ENCODE measurements around the gene DNAH17. TPM values are rescaled to one million over a fixed set of nuclear protein-coding genes. Genes with fewer than 3 reads are reported as not detected.

Gene DNAH17
- total RNA-seq, 1 donor from 2014 or later: not detected

- no peak for TF ChIP-seq CTCF (IDR thresholded peaks at IDR 0.05)
- Histone ChIP-seq H3K4me3 (no peak overlapping the region), H3K36me3 (no peaks in the 10 kb centered on the region), H3K9me3 (no peaks in the 10 kb centered on the region), H3K27ac (no peak overlapping the region), H3K27me3 (no peaks in the 10 kb centered on the region), H3K4me1 (no peaks in the 10 kb centered on the region)
- no peak for DNase-seq (ENCODE audit: low spot score in 2 of 2)
- intact Hi-C loops (cut with DNase I): no loop called here
Observed at GRCh38 chr17:78539781-78540180, 37.4 kb downstream of the DNAH17 start.

DNA sequence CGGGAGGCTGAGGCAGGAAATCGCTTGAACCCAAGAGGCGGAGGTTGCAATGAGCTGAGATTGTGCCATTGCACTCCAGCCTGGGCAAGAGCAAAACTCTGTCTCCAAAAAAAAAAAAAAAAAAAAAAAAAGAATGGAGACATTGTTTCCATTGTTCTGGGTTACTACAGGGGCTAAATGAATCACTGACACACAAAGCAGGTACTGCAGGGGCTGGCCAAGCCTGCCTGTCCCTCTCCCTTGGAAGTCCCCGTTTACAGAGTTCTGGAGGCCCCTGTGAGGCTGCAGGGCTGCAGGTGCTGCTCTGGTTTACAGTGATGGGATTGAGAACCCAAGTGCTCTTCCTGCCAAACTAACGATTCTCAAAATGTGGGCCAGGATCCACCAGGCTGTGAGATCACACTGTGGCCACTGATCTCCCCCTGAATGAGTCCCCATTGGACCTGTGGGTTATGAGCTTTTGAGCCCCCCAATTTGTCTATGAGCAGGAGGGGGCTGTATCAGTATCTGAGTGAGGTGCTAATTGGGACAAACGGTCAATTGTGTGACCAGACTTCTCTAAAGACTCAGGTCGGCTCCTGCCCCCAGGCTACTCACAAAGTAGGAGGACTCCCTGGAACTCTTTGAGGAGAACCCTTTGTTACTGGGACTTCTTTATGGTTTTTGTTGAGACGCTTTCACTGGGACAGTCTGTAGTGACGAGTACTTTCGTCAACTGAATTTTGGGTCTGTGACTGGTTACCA, 39.0 kb downstream of the DNAH17 start:
- Histone ChIP-seq H3K9me3 (no peaks in the 10 kb centered on the region), H3K4me3 (no peak overlapping the region), H3K4me1 (no peaks in the 10 kb centered on the region), H3K27me3 (no peaks in the 10 kb centered on the region), H3K27ac (no peak overlapping the region), H3K36me3 (no peaks in the 10 kb centered on the region)
- no peak for DNase-seq (ENCODE audit: low spot score in 2 of 2)
- intact Hi-C loops (cut with DNase I): no loop called here
- no peak for TF ChIP-seq CTCF (IDR thresholded peaks at IDR 0.05)

DNA sequence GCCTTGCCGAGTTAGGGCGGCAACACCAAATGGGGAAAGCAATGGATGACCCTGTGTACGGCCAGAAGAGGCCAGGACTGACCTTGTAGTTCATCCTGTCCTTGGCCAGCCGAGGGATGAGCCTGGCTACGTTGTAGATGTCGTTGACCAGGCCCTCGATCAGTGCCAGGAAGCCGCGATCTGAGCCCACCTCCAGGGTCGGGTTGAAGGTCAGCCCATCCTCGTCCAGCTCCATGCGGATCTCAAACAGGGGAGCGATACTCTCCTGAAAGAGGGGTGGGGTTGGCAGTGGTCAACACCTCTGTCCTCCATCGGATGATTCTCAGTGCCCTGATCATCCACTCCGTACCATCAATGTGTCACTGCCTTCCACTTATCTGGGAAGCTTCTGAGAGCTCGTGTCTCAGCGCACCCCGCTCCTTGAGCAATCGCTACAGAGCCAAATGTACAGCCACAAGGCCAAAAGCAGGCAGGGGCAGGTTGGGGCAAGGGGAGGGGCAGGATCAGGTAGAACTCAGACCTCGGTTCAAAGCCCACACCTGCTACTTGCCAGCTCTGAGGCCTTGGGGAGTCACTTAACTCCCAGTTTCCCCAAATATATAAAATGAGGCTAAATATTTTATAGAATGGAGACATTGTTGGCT, 39.9 kb downstream of the DNAH17 start:
- intact Hi-C loops (cut with DNase I): no loop called here
- Histone ChIP-seq H3K27me3 (no peaks in the 10 kb centered on the region), H3K4me1 (no peaks in the 10 kb centered on the region), H3K27ac (no peak overlapping the region), H3K9me3 (no peaks in the 10 kb centered on the region), H3K4me3 (no peak overlapping the region), H3K36me3 (no peaks in the 10 kb centered on the region)
- no peak for TF ChIP-seq CTCF (IDR thresholded peaks at IDR 0.05)
- DNase-seq (ENCODE audit: low spot score in 2 of 2): no peak

GRCh38 chr17:78535273-78536197, 41.7 kb downstream of the DNAH17 start:
- TF ChIP-seq CTCF (IDR thresholded peaks at IDR 0.05): no peak
- no peak overlapping the region for H3K4me3 ChIP-seq
- no peak for DNase-seq (ENCODE audit: low spot score in 2 of 2)
- intact Hi-C loops (cut with DNase I): no loop called here
- H3K9me3 ChIP-seq: no peaks in the 10 kb centered on the region
- H3K27me3 ChIP-seq: no peaks in the 10 kb centered on the region
- no peaks in the 10 kb centered on the region for H3K4me1 ChIP-seq
- H3K36me3 ChIP-seq: no peaks in the 10 kb centered on the region
- no peak overlapping the region for H3K27ac ChIP-seq

GRCh38 chr17:78534492-78535272, 42.5 kb downstream of the DNAH17 start:
- Histone ChIP-seq H3K27ac (no peak overlapping the region), H3K4me3 (no peak overlapping the region), H3K9me3 (no peaks in the 10 kb centered on the region), H3K27me3 (no peaks in the 10 kb centered on the region), H3K4me1 (no peaks in the 10 kb centered on the region), H3K36me3 (no peaks in the 10 kb centered on the region)
- TF ChIP-seq CTCF (IDR thresholded peaks at IDR 0.05): no peak
- intact Hi-C loops (cut with DNase I): no loop called here
- DNase-seq (ENCODE audit: low spot score in 2 of 2): no peak

All from ascending aorta (tissue), 2 donors.